Measurements from ENCODE around the gene ERP44. TPM values are rescaled to one million over a fixed set of nuclear protein-coding genes. Genes with fewer than 3 reads are reported as not detected.
"Not testable (repeated sequence)": the region's sequence is repeated elsewhere in the genome, so short reads cannot be mapped to it uniquely, and the experiment has no call there.

ERP44 gene
- total RNA-seq, 3 donors from 2014 or later, result 15.7 to 17.8 (median 17.7) TPM

DNA sequence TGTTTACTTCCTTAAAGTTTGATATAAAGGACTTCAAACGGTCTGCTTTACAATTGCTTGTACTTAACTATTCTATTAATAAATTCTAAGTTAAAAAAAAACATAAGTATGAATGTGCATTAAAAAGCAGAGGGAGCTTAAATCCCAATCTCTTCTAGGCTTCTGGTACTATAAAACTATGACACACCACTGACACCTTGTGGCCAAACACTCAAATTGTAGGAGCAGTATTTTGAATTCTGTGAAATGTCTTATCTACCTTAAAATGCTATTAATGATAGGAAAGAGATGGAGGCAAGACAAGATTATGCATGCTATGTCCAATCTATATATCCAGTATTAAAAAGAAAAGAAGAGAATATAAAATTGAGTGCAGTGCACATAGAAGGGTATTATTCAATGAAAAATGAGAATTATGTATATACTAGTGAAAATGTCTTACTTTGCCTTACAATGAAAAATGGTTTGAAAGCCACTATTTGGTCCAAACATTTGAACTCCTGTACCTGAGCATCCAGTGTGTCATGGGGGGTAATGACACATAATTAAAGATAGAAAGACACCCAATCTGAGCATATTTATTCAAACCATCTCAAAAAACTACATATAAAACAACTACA is 87.6 kb downstream of the ERP44 start:
- H3K27ac ChIP-seq, result no peak overlapping the region
- H3K27me3 ChIP-seq, result no peaks in the 10 kb centered on the region
- TF ChIP-seq POLR2A (IDR thresholded peaks at IDR 0.05), result no peak
- TF ChIP-seq POLR2AphosphoS5 (IDR thresholded peaks at IDR 0.05), result no peak
- TF ChIP-seq CTCF (IDR thresholded peaks at IDR 0.05), result no peak
- intact Hi-C loops (cut with DNase I; ENCODE audit: low total_unique reads), result no loop called here
- H3K4me1 ChIP-seq, result no peaks in the 10 kb centered on the region
- H3K9me3 ChIP-seq, result peaks cover 0 to 10% of the 10 kb centered on the region in 2 donors
- no peaks in the 10 kb centered on the region for H3K36me3 ChIP-seq
- no peak for DNase-seq (ENCODE audit: low spot score in 2 of 2)
- no peak overlapping the region for H3K4me3 ChIP-seq

DNA sequence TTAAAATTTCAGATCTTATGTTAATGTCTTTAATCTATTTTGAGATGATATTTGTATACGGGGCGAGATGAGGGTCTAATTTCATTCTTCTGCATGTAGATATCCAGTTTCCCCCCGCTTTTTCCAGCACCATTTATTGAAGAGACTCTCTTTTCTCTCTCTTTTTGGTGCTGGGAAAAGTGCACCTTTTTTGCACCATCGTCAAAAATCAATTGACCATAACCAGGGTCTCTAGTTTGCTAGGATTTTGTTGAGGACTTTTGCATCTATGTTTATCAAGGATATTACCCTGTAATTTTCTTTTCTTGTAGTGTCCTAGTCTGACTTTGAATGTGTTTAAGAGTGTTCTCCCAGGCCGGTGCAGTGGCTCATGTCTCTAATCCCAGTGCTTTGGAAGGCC is 99.0 kb downstream of the ERP44 start:
- H3K9me3 ChIP-seq, result peaks cover 6 to 12% of the 10 kb centered on the region in 2 donors
- TF ChIP-seq CTCF (IDR thresholded peaks at IDR 0.05) (no peak), POLR2A (IDR thresholded peaks at IDR 0.05) (no peak), POLR2AphosphoS5 (IDR thresholded peaks at IDR 0.05) (no peak)
- H3K36me3 ChIP-seq, result peaks cover 6% of the 10 kb centered on the region
- H3K4me3 ChIP-seq, result no peak overlapping the region
- no peak overlapping the region for H3K27ac ChIP-seq
- no peaks in the 10 kb centered on the region for H3K4me1 ChIP-seq
- no peaks in the 10 kb centered on the region for H3K27me3 ChIP-seq
- DNase-seq (ENCODE audit: low spot score in 2 of 2), result no peak
- intact Hi-C loops (cut with DNase I; ENCODE audit: low total_unique reads), result no loop called here

DNA sequence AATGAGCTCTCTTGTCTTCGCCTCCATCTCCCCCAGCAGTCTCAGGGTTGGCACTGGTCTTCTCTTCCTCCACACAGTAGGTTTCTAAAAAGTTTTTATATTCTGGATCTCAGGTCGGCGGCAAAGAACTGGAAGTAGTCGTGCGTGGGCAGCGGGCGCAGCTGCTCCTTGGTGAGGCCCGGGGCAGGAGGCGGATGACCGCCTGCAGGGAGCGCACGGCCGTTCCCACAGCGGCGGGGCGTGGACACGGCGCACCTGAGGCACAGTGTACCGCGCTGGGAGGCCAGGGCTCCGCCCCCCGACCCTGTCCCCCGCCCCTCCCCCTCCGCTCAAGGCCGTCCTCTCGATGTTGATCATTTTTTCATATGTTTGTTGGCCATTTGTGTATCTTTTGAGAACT is 99.9 kb downstream of the ERP44 start:
- H3K36me3 ChIP-seq, result no peaks in the 10 kb centered on the region
- H3K27me3 ChIP-seq, result no peaks in the 10 kb centered on the region
- H3K4me1 ChIP-seq, result no peaks in the 10 kb centered on the region
- H3K9me3 ChIP-seq, result peaks cover 6 to 12% of the 10 kb centered on the region in 2 donors
- H3K4me3 ChIP-seq, result no peak overlapping the region
- H3K27ac ChIP-seq, result no peak overlapping the region
- no peak for DNase-seq (ENCODE audit: low spot score in 2 of 2)
- TF ChIP-seq CTCF (IDR thresholded peaks at IDR 0.05) (no peak), POLR2A (IDR thresholded peaks at IDR 0.05) (no peak), POLR2AphosphoS5 (IDR thresholded peaks at IDR 0.05) (no peak)
- intact Hi-C loops (cut with DNase I; ENCODE audit: low total_unique reads), result no loop called here

DNA sequence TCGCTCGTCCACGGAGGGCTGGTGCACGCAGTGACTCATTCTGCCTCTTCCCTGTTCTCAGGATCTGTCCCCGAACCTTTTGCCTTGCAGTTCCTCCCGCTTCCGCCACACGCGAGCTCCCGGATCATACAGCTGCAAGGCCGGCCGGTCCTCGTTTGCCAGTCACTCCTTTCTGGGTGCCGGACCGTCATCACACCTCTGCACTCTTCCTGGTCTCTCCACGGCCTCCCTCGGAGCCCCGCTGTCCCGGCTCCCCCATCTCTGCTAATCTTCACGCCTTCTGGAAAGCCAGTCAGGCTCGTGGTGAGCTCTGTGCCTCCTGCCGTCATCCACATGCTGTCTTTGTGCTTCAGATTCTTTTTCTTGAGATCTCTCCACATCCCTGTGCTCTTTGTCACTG is 100.5 kb downstream of the ERP44 start:
- TF ChIP-seq POLR2AphosphoS5 (IDR thresholded peaks at IDR 0.05) (no peak), POLR2A (IDR thresholded peaks at IDR 0.05) (no peak), CTCF (IDR thresholded peaks at IDR 0.05) (no peak)
- intact Hi-C loops (cut with DNase I; ENCODE audit: low total_unique reads), result no loop called here
- no peaks in the 10 kb centered on the region for H3K4me1 ChIP-seq
- DNase-seq (ENCODE audit: low spot score in 2 of 2), result no peak
- no peak overlapping the region for H3K4me3 ChIP-seq
- no peak overlapping the region for H3K27ac ChIP-seq
- H3K36me3 ChIP-seq, result no peaks in the 10 kb centered on the region
- no peaks in the 10 kb centered on the region for H3K27me3 ChIP-seq
- H3K9me3 ChIP-seq, result peaks cover 1 to 6% of the 10 kb centered on the region in 2 donors

GRCh38 chr9:99990508-99990907 is 108.3 kb downstream of the ERP44 start:
- H3K27me3 ChIP-seq; DNase-seq (ENCODE audit: low spot score in 2 of 2); intact Hi-C loops (cut with DNase I; ENCODE audit: low total_unique reads); H3K4me3 ChIP-seq; H3K36me3 ChIP-seq; H3K4me1 ChIP-seq; H3K27ac ChIP-seq: not testable (repeated sequence)
- peaks cover 13 to 19% of the 10 kb centered on the region in 2 donors for H3K9me3 ChIP-seq

DNA sequence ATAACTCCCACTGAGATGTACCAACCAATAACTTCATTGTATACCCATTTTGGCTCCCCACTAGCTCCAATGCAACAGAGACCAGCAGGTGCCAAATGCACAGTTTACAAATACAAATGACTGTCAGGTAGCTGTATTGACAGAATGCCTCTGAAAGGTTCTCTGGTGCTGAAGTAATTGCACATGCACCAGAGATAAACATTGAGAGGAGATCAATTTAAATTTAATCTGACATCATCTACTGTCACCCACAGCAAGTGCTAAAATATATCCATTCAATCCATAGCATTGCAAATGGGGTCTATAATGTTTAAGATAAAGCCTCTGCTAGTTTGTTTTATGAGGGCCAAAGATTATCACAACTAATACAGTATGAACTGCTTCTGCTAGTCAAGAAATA is 112.2 kb downstream of the ERP44 start:
- H3K4me3 ChIP-seq, result no peak overlapping the region
- no peaks in the 10 kb centered on the region for H3K27me3 ChIP-seq
- H3K9me3 ChIP-seq, result peaks cover 13 to 19% of the 10 kb centered on the region in 2 donors
- H3K36me3 ChIP-seq, result no peaks in the 10 kb centered on the region
- intact Hi-C loops (cut with DNase I; ENCODE audit: low total_unique reads), result no loop called here
- TF ChIP-seq POLR2AphosphoS5 (IDR thresholded peaks at IDR 0.05) (no peak), POLR2A (IDR thresholded peaks at IDR 0.05) (no peak), CTCF (IDR thresholded peaks at IDR 0.05) (no peak)
- no peak for DNase-seq (ENCODE audit: low spot score in 2 of 2)
- H3K4me1 ChIP-seq, result no peaks in the 10 kb centered on the region
- no peak overlapping the region for H3K27ac ChIP-seq

Data from breast epithelium (tissue), 4 donors.